GM21390 (cell line): ENCODE data around the gene SLCO2A1.

Experiments used
- ATAC-seq: cut with Tn5 transposase; IDR thresholded peaks from one replicate; pipeline ENCODE4 v1.9.1; 2021; ENCODE audit not compliant: unreplicated experiment

SLCO2A1 gene

DNA sequence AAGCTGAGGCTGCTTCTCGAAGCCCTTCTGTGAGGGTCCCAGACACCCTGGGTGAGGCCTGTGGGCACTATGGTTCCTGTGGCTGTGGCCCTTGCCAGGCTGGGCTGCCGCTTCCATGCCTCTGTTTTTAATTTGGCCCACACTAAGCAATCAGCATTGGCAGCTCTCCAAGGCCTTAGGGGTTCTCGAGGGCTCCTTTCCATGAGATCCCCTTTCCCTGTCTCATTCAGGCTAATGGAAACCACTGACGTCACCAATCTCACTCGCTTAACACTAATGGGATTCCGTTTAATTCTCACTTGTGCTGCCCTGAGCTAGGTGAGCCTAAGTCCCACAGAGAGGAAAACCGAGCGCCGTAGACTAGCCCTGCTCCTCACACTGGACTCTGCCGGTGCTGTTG is 73.8 kb downstream of the SLCO2A1 start:
- ATAC-seq, result no peak

- no peak for ATAC-seq
Observed at GRCh38 chr3:133954717-133955360, 74.9 kb downstream of the SLCO2A1 start.

DNA sequence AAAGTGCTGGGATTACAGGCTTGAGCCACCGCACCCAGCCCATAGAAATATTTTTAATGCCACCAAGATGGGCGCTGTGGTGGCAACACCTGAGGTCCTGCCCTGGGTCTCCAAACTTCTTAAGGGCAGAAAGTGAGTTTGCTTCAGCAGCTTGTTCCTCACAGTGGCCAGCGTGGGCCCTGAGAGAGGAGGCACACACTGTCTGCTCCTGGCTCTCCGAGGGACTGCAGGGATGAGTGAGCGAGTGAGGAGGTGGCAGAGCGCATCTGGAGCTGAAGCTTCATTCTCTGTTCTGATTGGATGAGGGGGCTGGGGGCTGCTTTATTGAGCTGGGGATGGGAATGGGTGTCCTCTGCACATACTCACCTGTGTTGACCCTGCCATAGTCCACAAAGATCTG is 76.4 kb downstream of the SLCO2A1 start:
- no peak for ATAC-seq

DNA sequence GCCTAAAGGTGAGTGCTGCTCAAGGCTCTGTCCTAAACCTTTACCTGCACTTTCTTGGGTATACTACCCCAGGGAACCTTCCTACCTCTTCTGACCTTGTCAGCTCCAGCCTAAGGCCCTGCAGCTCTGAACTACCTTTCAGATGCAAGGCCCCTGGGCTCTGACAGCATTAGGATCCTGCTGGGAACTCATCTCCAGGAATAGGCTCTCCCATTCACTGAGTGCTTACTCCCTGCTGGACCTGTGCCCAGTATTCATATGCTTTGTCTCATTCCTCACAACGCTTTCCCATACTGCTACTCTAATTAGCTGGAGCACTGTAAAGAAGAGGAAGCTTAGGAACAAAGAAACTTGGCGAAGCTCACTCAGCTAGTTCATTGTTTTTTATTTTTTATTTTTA is 80.3 kb downstream of the SLCO2A1 start:
- ATAC-seq, result no peak

DNA sequence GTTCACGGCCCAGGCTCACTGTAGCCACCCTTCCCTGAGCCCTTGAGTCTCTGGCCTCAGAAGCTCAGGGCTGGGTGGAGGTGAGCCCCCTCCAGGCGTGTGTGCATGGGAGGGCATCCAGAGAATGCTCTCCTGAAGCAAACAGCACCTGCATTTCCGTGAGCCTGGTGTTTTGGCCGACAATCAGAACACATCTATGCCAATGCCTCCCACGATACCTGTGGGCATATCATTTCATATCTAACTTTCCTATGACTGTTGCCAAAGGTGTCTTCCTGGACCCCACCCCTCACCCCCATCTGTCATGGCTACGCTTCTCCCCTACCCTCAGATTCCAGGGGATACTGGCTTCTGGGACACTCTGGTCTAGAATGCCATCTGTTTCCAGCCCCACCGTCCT is 80.7 kb downstream of the SLCO2A1 start:
- no peak for ATAC-seq

GRCh38 chr3:133948131-133948810 is 81.5 kb downstream of the SLCO2A1 start:
- no peak for ATAC-seq

DNA sequence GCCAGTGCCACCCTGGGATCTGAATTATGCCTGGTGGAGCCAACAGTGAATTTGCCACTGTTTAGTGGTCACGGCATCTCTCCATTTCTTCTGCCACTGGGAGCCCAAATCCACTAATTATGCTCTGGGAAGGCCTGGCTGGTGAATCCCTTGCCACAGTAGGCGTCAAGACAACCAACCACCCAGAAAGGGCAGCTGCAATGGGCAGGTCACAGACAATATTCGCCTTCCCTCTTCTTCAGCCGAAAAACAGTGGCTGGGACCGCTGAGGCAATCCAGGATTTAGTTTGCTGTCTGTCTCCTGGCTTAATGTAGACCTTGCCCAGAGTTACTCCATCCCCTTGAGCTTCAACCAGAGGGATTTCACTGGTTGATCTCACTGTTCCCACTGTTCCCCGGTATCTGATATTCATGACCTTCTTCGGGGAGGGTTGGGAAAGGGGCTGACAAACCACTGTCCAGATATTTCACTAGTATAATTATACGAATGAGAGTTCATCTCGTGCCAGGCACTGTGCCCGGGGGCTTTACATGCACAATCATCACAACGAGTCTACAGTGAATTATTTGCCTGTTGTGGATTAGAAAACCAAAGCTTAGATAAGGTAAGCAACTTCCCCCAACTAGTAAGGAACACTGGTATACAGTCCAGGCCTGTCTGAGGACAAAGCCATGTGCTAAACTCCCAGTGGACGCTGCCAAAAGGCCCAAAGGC is 84.2 kb downstream of the SLCO2A1 start:
- no peak for ATAC-seq

- no peak for ATAC-seq
Observed at GRCh38 chr3:133944641-133945380, 84.9 kb downstream of the SLCO2A1 start.

GRCh38 chr3:133944181-133944580 is 85.5 kb downstream of the SLCO2A1 start:
- no peak for ATAC-seq

GRCh38 chr3:133943639-133944141 is 86.0 kb downstream of the SLCO2A1 start:
- ATAC-seq, result no peak

DNA sequence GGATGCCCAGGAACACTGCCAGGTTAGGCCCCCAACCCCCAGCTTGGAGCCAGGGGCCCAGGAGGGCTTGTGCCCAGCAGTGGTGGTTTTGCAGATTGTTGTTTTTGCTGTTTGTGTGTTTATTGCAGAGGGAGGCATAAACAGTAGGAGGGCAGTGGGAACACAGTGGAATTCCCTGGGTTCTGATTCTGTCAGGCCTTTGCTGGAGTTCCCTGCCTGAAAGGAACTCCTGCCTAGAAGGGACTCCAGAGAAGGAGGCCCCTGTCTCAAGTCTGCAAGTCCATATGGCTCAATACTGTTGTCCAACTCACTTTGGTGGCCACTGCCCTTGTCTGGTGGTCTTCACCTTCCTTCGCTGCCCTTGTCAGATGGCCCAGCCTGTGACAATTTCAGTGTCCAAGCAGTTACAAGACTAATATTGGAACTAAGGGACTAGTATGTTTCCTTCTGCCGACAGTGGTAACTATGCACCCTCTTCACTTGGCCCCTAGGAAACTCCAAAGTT is 86.6 kb downstream of the SLCO2A1 start:
- ATAC-seq, result no peak

- no peak for ATAC-seq
Observed at GRCh38 chr3:133941415-133941821, 88.3 kb downstream of the SLCO2A1 start.

DNA sequence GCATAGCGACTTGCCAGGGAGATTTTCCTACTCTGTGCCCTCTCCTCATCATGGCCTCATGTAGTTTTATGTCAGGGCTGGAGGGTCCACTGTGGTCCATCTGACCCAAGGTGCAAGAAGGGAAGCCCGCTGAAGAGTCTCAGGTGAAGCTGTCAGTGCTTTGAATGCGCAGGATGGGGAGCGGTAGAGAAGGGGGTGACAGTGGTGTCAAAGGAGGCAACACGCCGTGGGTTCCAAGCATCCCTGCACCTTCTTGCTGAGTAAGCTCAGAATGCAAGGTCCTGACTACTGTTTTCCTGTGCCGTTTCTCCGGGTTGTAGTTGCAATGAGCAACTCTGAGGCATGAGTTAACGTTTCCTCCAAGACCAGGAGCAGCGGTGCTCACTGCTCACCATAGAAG is 89.2 kb downstream of the SLCO2A1 start:
- no peak for ATAC-seq

DNA sequence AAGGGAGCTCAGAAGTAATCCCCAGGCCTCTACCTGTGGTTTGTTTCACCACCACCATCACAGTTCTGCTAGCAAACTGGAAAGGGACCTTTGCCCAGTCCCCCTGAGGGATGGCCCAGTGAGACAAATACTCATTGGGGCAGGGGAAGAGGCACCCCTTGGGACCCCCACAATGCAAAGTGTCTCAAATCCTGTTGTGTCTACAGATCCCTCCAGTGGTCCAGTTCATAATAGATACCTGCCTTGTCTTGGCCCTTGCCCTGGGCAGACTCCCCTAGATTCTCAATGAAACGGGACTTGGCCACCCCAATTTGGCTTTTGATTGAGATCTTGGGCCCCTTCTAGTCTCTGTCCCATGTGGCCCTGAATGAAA is 90.3 kb downstream of the SLCO2A1 start:
- ATAC-seq, result no peak

GRCh38 chr3:133938770-133939462 is 90.8 kb downstream of the SLCO2A1 start:
- ATAC-seq, result no peak

- ATAC-seq, result no peak
Observed at GRCh38 chr3:133937756-133938601, 91.7 kb downstream of the SLCO2A1 start.

DNA sequence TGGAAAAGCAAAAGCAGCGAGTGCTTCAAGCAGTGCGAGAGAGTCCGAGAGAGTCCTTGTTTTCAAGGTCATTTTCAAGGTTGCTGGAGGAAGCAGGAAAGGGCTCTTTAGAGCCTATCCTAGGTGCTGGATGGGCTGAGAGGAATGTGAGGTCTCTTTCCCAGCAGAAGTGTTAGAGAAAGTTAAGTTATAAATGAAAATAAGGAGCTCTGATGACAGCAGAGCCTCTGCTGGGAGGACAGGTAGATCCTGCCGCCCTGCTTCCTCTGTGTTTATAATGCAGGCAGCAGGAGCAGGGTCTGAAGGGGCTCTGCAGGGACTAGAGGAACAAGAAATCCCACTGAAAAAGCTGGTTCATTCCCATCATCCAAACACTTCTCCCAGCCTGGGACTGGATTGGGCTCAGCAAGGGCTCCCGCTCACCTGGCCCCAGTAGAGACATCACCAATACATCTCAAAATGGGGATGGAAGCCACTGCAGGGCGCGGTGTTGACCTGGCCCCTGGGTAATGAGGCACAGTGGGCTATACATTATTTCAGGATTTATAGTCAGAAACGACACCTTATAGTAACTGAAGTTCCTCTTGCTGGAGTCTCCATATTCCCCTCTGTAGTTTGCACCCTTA is 92.6 kb downstream of the SLCO2A1 start:
- ATAC-seq, result no peak

- ATAC-seq, result no peak
Observed at GRCh38 chr3:133935843-133936769, 93.6 kb downstream of the SLCO2A1 start.
